Fibroblast of lung (primary cell): Measurements from ENCODE around the gene PRG2. TPM values are rescaled to one million over a fixed set of nuclear protein-coding genes. Genes with fewer than 3 reads are reported as not detected.

Experiments
- DNase-seq, 2 donors: peaks; one replicate each; pipeline versions ENCODE4 v3.0.0 to v3.0.0-alpha.2; 2010; ENCODE audit warnings: low read depth in 2 of 2
- H2AFZ ChIP-seq: 2 replicates; pipeline ENCODE4 v1.5.1; 2012; ENCODE audit warnings: low read length, control low read depth, inconsistent platforms
- H3K27ac ChIP-seq: 2 replicates; pipeline ENCODE4 v1.5.1; 2011; ENCODE audit warnings: low read length, control low read depth; ENCODE audit not compliant: insufficient read depth
- H3K27me3 ChIP-seq: 2 replicates; pipeline ENCODE4 v1.5.1; 2011; ENCODE audit warnings: mild to moderate bottlenecking, low read length; ENCODE audit not compliant: control insufficient read depth, insufficient read depth
- H3K36me3 ChIP-seq: 2 replicates; pipeline ENCODE4 v1.5.1; 2011; ENCODE audit warnings: low read length; ENCODE audit not compliant: control insufficient read depth, insufficient read depth
- H3K4me1 ChIP-seq: 2 replicates; pipeline ENCODE4 v1.5.1; 2011; ENCODE audit warnings: low read length; ENCODE audit not compliant: control insufficient read depth, insufficient read depth; ENCODE audit errors: extremely low read depth
- H3K4me2 ChIP-seq: 2 replicates; pipeline ENCODE4 v1.5.1; 2011; ENCODE audit warnings: low read length, control low read depth; ENCODE audit not compliant: insufficient read depth; ENCODE audit errors: extremely low read depth
- H3K4me3 ChIP-seq, 4 experiments: fragments of 200-600 bp in 1 of 4; sonication (generic) in 1 of 4; replicated peaks in 1 of 4; 2 replicates each; pipeline ENCODE4 v1.5.1; 2011 to 2016; ENCODE audit warnings: low read length in 4 of 4, low read depth in 3 of 4, mild to moderate bottlenecking in 3 of 4, control low read depth in 2 of 4, inconsistent platforms in 1 of 4, mixed read lengths in 1 of 4; ENCODE audit not compliant: insufficient read depth in 1 of 4; ENCODE audit errors: control extremely low read depth in 1 of 4
- H3K79me2 ChIP-seq: 2 replicates; pipeline ENCODE4 v1.5.1; 2012; ENCODE audit warnings: mild to moderate bottlenecking, low read length, inconsistent platforms; ENCODE audit not compliant: control insufficient read depth, insufficient read depth
- H3K9ac ChIP-seq: 2 replicates; pipeline ENCODE4 v1.5.1; 2011; ENCODE audit warnings: mild to moderate bottlenecking, low read length, control low read depth; ENCODE audit not compliant: insufficient read depth
- H3K9me3 ChIP-seq: 2 replicates; pipeline ENCODE4 v1.5.1; 2012; ENCODE audit warnings: low read depth, low read length; ENCODE audit not compliant: control insufficient read depth, insufficient read depth
- H4K20me1 ChIP-seq: 2 replicates; pipeline ENCODE4 v1.5.1; 2011; ENCODE audit warnings: low read length; ENCODE audit not compliant: control insufficient read depth, insufficient read depth; ENCODE audit errors: extremely low read depth
- EZH2 ChIP-seq: IDR thresholded peaks from 2 replicates; pipeline ENCODE4 v1.5.1; 2012; ENCODE audit warnings: low read length, control low read depth, mild to moderate bottlenecking; ENCODE audit errors: missing control alignments
- polyA plus RNA-seq, 2 donors: library from polyadenylated mRNA; depleted of rRNA in 1 of 2; stranded (reverse) in 1 of 2; unstranded in 1 of 2; fragments of >200 nt; gene quantifications; 2 replicates each; pipeline ENCODE4 v1.2.1, GENCODE V29; 2011 to 2012; ENCODE audit warnings: missing spikeins in 1 of 2
- total RNA-seq: library from RNA; depleted of rRNA; stranded (reverse); fragments of >200 nt; gene quantifications from 2 replicates; pipeline ENCODE4 v1.2.1, GENCODE V29; 2014
- TF ChIP-seq, protein P1 (sequence below), 2 donors: IDR thresholded peaks in 1 of 2; conservative IDR thresholded peaks in 1 of 2; 1 replicate in 1 of 2; 2 replicates in 1 of 2; pipeline ENCODE4 v1.5.1; 2011 to 2012; ENCODE audit warnings: low read length in 2 of 2, control low read depth in 1 of 2, inconsistent platforms in 1 of 2, low read depth in 1 of 2, mild to moderate bottlenecking in 1 of 2

The PRG2 gene
- total and polyA plus RNA-seq, 2 donors (not counting 1 experiment from before 2014, with no cell fraction given) = not detected

GRCh38 chr11:57375490-57375889 is 15.0 kb downstream of the PRG2 start:
- DNase-seq = no peak
- H3K79me2 ChIP-seq = no peaks in the 10 kb centered on the region
- peaks cover 3% of the 10 kb centered on the region for H3K27me3 ChIP-seq
- H3K27ac ChIP-seq = no peak overlapping the region
- no peaks in the 10 kb centered on the region for H3K4me1 ChIP-seq
- H3K9me3 ChIP-seq = no peaks in the 10 kb centered on the region
- H3K36me3 ChIP-seq = no peaks in the 10 kb centered on the region
- H4K20me1 ChIP-seq = no peaks in the 10 kb centered on the region
- H3K4me3 ChIP-seq = no peak overlapping the region
- TF ChIP-seq, protein P1, sequence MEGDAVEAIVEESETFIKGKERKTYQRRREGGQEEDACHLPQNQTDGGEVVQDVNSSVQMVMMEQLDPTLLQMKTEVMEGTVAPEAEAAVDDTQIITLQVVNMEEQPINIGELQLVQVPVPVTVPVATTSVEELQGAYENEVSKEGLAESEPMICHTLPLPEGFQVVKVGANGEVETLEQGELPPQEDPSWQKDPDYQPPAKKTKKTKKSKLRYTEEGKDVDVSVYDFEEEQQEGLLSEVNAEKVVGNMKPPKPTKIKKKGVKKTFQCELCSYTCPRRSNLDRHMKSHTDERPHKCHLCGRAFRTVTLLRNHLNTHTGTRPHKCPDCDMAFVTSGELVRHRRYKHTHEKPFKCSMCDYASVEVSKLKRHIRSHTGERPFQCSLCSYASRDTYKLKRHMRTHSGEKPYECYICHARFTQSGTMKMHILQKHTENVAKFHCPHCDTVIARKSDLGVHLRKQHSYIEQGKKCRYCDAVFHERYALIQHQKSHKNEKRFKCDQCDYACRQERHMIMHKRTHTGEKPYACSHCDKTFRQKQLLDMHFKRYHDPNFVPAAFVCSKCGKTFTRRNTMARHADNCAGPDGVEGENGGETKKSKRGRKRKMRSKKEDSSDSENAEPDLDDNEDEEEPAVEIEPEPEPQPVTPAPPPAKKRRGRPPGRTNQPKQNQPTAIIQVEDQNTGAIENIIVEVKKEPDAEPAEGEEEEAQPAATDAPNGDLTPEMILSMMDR (conservative IDR thresholded peaks at IDR 0.05 in 1 of 2, IDR thresholded peaks at IDR 0.05 in 1 of 2; ENCODE audit: low read depth in 1 of 2, low read length in 2 of 2) = no peak
- no peak for TF ChIP-seq EZH2
- no peak overlapping the region for H2AFZ ChIP-seq
- no peak overlapping the region for H3K9ac ChIP-seq
- H3K4me2 ChIP-seq = no peak overlapping the region

GRCh38 chr11:57374966-57375365 is 15.5 kb downstream of the PRG2 start:
- no peaks in the 10 kb centered on the region for H3K4me1 ChIP-seq
- no peak overlapping the region for H3K9ac ChIP-seq
- H3K27me3 ChIP-seq = peaks cover 3% of the 10 kb centered on the region
- H3K79me2 ChIP-seq = no peaks in the 10 kb centered on the region
- no peak overlapping the region for H3K27ac ChIP-seq
- no peaks in the 10 kb centered on the region for H4K20me1 ChIP-seq
- no peak overlapping the region for H3K4me3 ChIP-seq
- H3K9me3 ChIP-seq = no peaks in the 10 kb centered on the region
- no peak for TF ChIP-seq EZH2
- TF ChIP-seq, protein P1 (conservative IDR thresholded peaks at IDR 0.05 in 1 of 2, IDR thresholded peaks at IDR 0.05 in 1 of 2; ENCODE audit: low read depth in 1 of 2, low read length in 2 of 2) = no peak
- no peaks in the 10 kb centered on the region for H3K36me3 ChIP-seq
- H3K4me2 ChIP-seq = no peak overlapping the region
- no peak for DNase-seq
- H2AFZ ChIP-seq = no peak overlapping the region

- no peak for DNase-seq
- no peak overlapping the region for H3K27ac ChIP-seq
- H3K79me2 ChIP-seq = no peaks in the 10 kb centered on the region
- no peak for TF ChIP-seq EZH2
- TF ChIP-seq, protein P1 (conservative IDR thresholded peaks at IDR 0.05 in 1 of 2, IDR thresholded peaks at IDR 0.05 in 1 of 2; ENCODE audit: low read depth in 1 of 2, low read length in 2 of 2) = no peak
- H2AFZ ChIP-seq = no peak overlapping the region
- H3K4me1 ChIP-seq = no peaks in the 10 kb centered on the region
- no peak overlapping the region for H3K4me3 ChIP-seq
- no peak overlapping the region for H3K9ac ChIP-seq
- H4K20me1 ChIP-seq = no peaks in the 10 kb centered on the region
- H3K27me3 ChIP-seq = peaks cover 3% of the 10 kb centered on the region
- no peaks in the 10 kb centered on the region for H3K9me3 ChIP-seq
- H3K36me3 ChIP-seq = no peaks in the 10 kb centered on the region
- H3K4me2 ChIP-seq = no peak overlapping the region
These were observed 17.3 kb downstream of the PRG2 start for GRCh38 chr11:57373146-57373545.
